Kidney epithelial cell (primary cell): ENCODE results near the gene HSPH1. TPM values are rescaled to one million over a fixed set of nuclear protein-coding genes. Genes with fewer than 3 reads are reported as not detected.

Experiments used
- DNase-seq: peaks from one replicate; pipeline ENCODE4 v3.0.0-alpha.2; 2010; ENCODE audit warnings: low read depth
- H3K27me3 ChIP-seq: 2 replicates; pipeline ENCODE4 v1.6.0; 2011; ENCODE audit warnings: low read length; ENCODE audit not compliant: control insufficient read depth, insufficient read depth
- H3K36me3 ChIP-seq: 2 replicates; pipeline ENCODE4 v1.5.1; 2011; ENCODE audit warnings: low read length; ENCODE audit not compliant: control insufficient read depth, insufficient read depth
- H3K4me3 ChIP-seq: 2 replicates; pipeline ENCODE4 v1.5.1; 2011; ENCODE audit warnings: low read depth, mild to moderate bottlenecking, control low read depth, low read length
- CTCF ChIP-seq: IDR thresholded peaks from 2 replicates; pipeline ENCODE4 v1.5.1; 2011; ENCODE audit warnings: mild to moderate bottlenecking, moderate library complexity, low read length, control low read depth, inconsistent platforms; ENCODE audit not compliant: insufficient read depth, poor library complexity, severe bottlenecking
- total RNA-seq: library from RNA; depleted of rRNA; stranded (reverse); fragments of >200 nt; gene quantifications from 2 replicates; pipeline ENCODE4 v1.2.3, GENCODE V29; 2015

HSPH1 gene
- total RNA-seq, 1 donor from 2014 or later = 52.3 TPM

GRCh38 chr13:31134039-31134711, 27.5 kb downstream of the HSPH1 start:
- Histone ChIP-seq H3K4me3 (no peak overlapping the region), H3K36me3 (no peaks in the 10 kb centered on the region), H3K27me3 (no peaks in the 10 kb centered on the region)
- no peak for TF ChIP-seq CTCF
- DNase-seq = no peak

- TF ChIP-seq CTCF = no peak
- no peaks in the 10 kb centered on the region for H3K27me3 ChIP-seq
- no peak for DNase-seq
Measured at GRCh38 chr13:31133621-31134020, 28.1 kb downstream of the HSPH1 start.

GRCh38 chr13:31131470-31131961, 30.2 kb downstream of the HSPH1 start:
- H3K36me3 ChIP-seq = no peaks in the 10 kb centered on the region
- H3K4me3 ChIP-seq = no peak overlapping the region
- TF ChIP-seq CTCF = no peak
- no peaks in the 10 kb centered on the region for H3K27me3 ChIP-seq
- no peak for DNase-seq

More at GRCh38 chr13:31133621-31134020, 28.1 kb downstream of the HSPH1 start:
- no peaks in the 10 kb centered on the region for H3K36me3 ChIP-seq
- H3K4me3 ChIP-seq = no peak overlapping the region

- Histone ChIP-seq H3K4me3 (no peak overlapping the region), H3K27me3 (peaks cover 6% of the 10 kb centered on the region), H3K36me3 (no peaks in the 10 kb centered on the region)
- TF ChIP-seq CTCF = no peak
- no peak for DNase-seq
Measured at GRCh38 chr13:31129419-31129818, 32.3 kb downstream of the HSPH1 start.

- DNase-seq = no peak
- TF ChIP-seq CTCF = no peak
- Histone ChIP-seq H3K36me3 (no peaks in the 10 kb centered on the region), H3K27me3 (peaks cover 19% of the 10 kb centered on the region), H3K4me3 (no peak overlapping the region)
Measured at GRCh38 chr13:31124204-31124603, 37.5 kb downstream of the HSPH1 start.
